Fibroblast of lung (primary cell): Measurements from ENCODE around the gene SLC4A3. TPM values are rescaled to one million over a fixed set of nuclear protein-coding genes. Genes with fewer than 3 reads are reported as not detected.

Experiments used
- DNase-seq, 2 donors: peaks; one replicate each; pipeline versions ENCODE4 v3.0.0 to v3.0.0-alpha.2; 2010; ENCODE audit warnings: low read depth in 2 of 2
- H2AFZ ChIP-seq: 2 replicates; pipeline ENCODE4 v1.5.1; 2012; ENCODE audit warnings: low read length, control low read depth, inconsistent platforms
- H3K27ac ChIP-seq: 2 replicates; pipeline ENCODE4 v1.5.1; 2011; ENCODE audit warnings: low read length, control low read depth; ENCODE audit not compliant: insufficient read depth
- H3K27me3 ChIP-seq: 2 replicates; pipeline ENCODE4 v1.5.1; 2011; ENCODE audit warnings: mild to moderate bottlenecking, low read length; ENCODE audit not compliant: control insufficient read depth, insufficient read depth
- H3K36me3 ChIP-seq: 2 replicates; pipeline ENCODE4 v1.5.1; 2011; ENCODE audit warnings: low read length; ENCODE audit not compliant: control insufficient read depth, insufficient read depth
- H3K4me1 ChIP-seq: 2 replicates; pipeline ENCODE4 v1.5.1; 2011; ENCODE audit warnings: low read length; ENCODE audit not compliant: control insufficient read depth, insufficient read depth; ENCODE audit errors: extremely low read depth
- H3K4me2 ChIP-seq: 2 replicates; pipeline ENCODE4 v1.5.1; 2011; ENCODE audit warnings: low read length, control low read depth; ENCODE audit not compliant: insufficient read depth; ENCODE audit errors: extremely low read depth
- H3K4me3 ChIP-seq, 4 experiments: fragments of 200-600 bp in 1 of 4; sonication (generic) in 1 of 4; replicated peaks in 1 of 4; 2 replicates each; pipeline ENCODE4 v1.5.1; 2011 to 2016; ENCODE audit warnings: low read length in 4 of 4, low read depth in 3 of 4, mild to moderate bottlenecking in 3 of 4, control low read depth in 2 of 4, inconsistent platforms in 1 of 4, mixed read lengths in 1 of 4; ENCODE audit not compliant: insufficient read depth in 1 of 4; ENCODE audit errors: control extremely low read depth in 1 of 4
- H3K79me2 ChIP-seq: 2 replicates; pipeline ENCODE4 v1.5.1; 2012; ENCODE audit warnings: mild to moderate bottlenecking, low read length, inconsistent platforms; ENCODE audit not compliant: control insufficient read depth, insufficient read depth
- H3K9ac ChIP-seq: 2 replicates; pipeline ENCODE4 v1.5.1; 2011; ENCODE audit warnings: mild to moderate bottlenecking, low read length, control low read depth; ENCODE audit not compliant: insufficient read depth
- H3K9me3 ChIP-seq: 2 replicates; pipeline ENCODE4 v1.5.1; 2012; ENCODE audit warnings: low read depth, low read length; ENCODE audit not compliant: control insufficient read depth, insufficient read depth
- H4K20me1 ChIP-seq: 2 replicates; pipeline ENCODE4 v1.5.1; 2011; ENCODE audit warnings: low read length; ENCODE audit not compliant: control insufficient read depth, insufficient read depth; ENCODE audit errors: extremely low read depth
- CTCF ChIP-seq, 2 donors: IDR thresholded peaks in 1 of 2; conservative IDR thresholded peaks in 1 of 2; 1 replicate in 1 of 2; 2 replicates in 1 of 2; pipeline ENCODE4 v1.5.1; 2011 to 2012; ENCODE audit warnings: low read length in 2 of 2, control low read depth in 1 of 2, inconsistent platforms in 1 of 2, low read depth in 1 of 2, mild to moderate bottlenecking in 1 of 2
- EZH2 ChIP-seq: IDR thresholded peaks from 2 replicates; pipeline ENCODE4 v1.5.1; 2012; ENCODE audit warnings: low read length, control low read depth, mild to moderate bottlenecking; ENCODE audit errors: missing control alignments
- polyA plus RNA-seq, 2 donors: library from polyadenylated mRNA; depleted of rRNA in 1 of 2; stranded (reverse) in 1 of 2; unstranded in 1 of 2; fragments of >200 nt; gene quantifications; 2 replicates each; pipeline ENCODE4 v1.2.1, GENCODE V29; 2011 to 2012; ENCODE audit warnings: missing spikeins in 1 of 2
- total RNA-seq: library from RNA; depleted of rRNA; stranded (reverse); fragments of >200 nt; gene quantifications from 2 replicates; pipeline ENCODE4 v1.2.1, GENCODE V29; 2014

Gene SLC4A3
- total and polyA plus RNA-seq, 2 donors (not counting 1 experiment from before 2014, with no cell fraction given): 1.4 to 1.5 TPM

DNA sequence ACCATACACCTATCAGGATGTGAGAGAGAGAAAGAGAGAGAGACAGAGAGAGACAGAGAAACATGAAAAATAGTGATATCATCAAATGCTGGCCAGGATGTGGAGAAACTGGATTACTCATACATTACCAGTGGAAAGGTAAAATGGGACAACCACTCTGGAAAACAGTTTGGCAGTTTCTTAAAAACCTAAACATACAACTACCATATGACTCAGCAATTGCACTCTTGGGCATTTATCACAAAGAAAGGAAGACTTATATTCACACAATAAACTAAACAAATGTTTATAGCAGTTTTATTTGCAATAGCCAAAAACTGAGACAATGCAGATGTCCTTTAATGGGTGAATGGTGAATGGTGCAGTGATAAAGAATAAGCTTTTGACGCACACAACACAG lies 29.1 kb downstream of the SLC4A3 start:
- Histone ChIP-seq H3K9ac (no peak overlapping the region), H4K20me1 (no peaks in the 10 kb centered on the region), H3K4me2 (no peak overlapping the region), H3K9me3 (no peaks in the 10 kb centered on the region), H3K27me3 (peaks cover 2% of the 10 kb centered on the region), H3K27ac (no peak overlapping the region), H3K4me3 (no peak overlapping the region), H3K36me3 (no peaks in the 10 kb centered on the region), H3K79me2 (no peaks in the 10 kb centered on the region), H2AFZ (no peak overlapping the region), H3K4me1 (no peaks in the 10 kb centered on the region)
- TF ChIP-seq CTCF (conservative IDR thresholded peaks at IDR 0.05 in 1 of 2, IDR thresholded peaks at IDR 0.05 in 1 of 2; ENCODE audit: low read depth in 1 of 2, low read length in 2 of 2) (no peak), EZH2 (no peak)
- peak; percentile 37 to 77 for DNase-seq

GRCh38 chr2:219658196-219658846 lies 30.9 kb downstream of the SLC4A3 start:
- no peak overlapping the region for H2AFZ ChIP-seq
- H3K79me2 ChIP-seq: no peaks in the 10 kb centered on the region
- no peak overlapping the region for H3K4me2 ChIP-seq
- H4K20me1 ChIP-seq: no peaks in the 10 kb centered on the region
- TF ChIP-seq EZH2 (no peak), CTCF (conservative IDR thresholded peaks at IDR 0.05 in 1 of 2, IDR thresholded peaks at IDR 0.05 in 1 of 2; ENCODE audit: low read depth in 1 of 2, low read length in 2 of 2) (no peak)
- no peaks in the 10 kb centered on the region for H3K9me3 ChIP-seq
- no peak overlapping the region for H3K9ac ChIP-seq
- no peaks in the 10 kb centered on the region for H3K36me3 ChIP-seq
- H3K27ac ChIP-seq: no peak overlapping the region
- peak; percentile 15 to 60 for DNase-seq
- no peaks in the 10 kb centered on the region for H3K4me1 ChIP-seq
- peaks cover 2% of the 10 kb centered on the region for H3K27me3 ChIP-seq
- H3K4me3 ChIP-seq: no peak overlapping the region

- TF ChIP-seq CTCF (conservative IDR thresholded peaks at IDR 0.05 in 1 of 2, IDR thresholded peaks at IDR 0.05 in 1 of 2; ENCODE audit: low read depth in 1 of 2, low read length in 2 of 2): no peak
- no peak for TF ChIP-seq EZH2
- H3K9ac ChIP-seq: no peak overlapping the region
- H3K4me3 ChIP-seq: no peak overlapping the region
- no peak for DNase-seq
- no peaks in the 10 kb centered on the region for H3K9me3 ChIP-seq
- H2AFZ ChIP-seq: no peak overlapping the region
- no peaks in the 10 kb centered on the region for H4K20me1 ChIP-seq
- H3K4me2 ChIP-seq: no peak overlapping the region
- H3K27me3 ChIP-seq: peaks cover 2% of the 10 kb centered on the region
- H3K79me2 ChIP-seq: no peaks in the 10 kb centered on the region
- H3K4me1 ChIP-seq: no peaks in the 10 kb centered on the region
- H3K36me3 ChIP-seq: no peaks in the 10 kb centered on the region
- no peak overlapping the region for H3K27ac ChIP-seq
Measured at GRCh38 chr2:219658874-219659273, 31.4 kb downstream of the SLC4A3 start.
